ENCODE results near the gene SETBP1. TPM values are rescaled to one million over a fixed set of nuclear protein-coding genes. Genes with fewer than 3 reads are reported as not detected.

Gene SETBP1
- total RNA-seq, 1 experiment from 2014 or later: 0.05 TPM

DNA sequence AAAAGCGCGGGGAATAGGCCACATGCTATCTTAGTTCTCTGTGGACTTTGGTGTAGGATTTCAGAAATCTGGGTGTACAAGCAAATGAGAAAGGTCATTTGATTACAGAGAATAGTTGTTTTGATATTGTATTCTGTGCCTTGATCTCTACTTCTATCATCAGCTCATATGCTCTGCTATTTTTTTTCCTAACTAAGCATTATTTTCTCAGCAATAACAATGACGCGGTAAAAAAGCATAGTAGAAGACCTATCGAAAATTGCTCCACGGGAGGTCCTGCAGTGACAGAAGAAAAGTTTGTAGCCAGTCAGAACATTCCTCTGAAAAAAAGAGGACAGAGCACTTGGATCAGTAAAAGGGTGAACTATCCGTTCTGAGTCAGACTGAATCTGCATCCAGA is 2.8 kb upstream of the SETBP1 start:
- H3K4me3 ChIP-seq (replicated peaks in 1 of 2; ENCODE audit: low read depth in 1 of 2, low read length in 2 of 2): no peak overlapping the region
- no peaks in the 10 kb centered on the region for H4K20me1 ChIP-seq (ENCODE audit: insufficient read depth)
- no TSS peak for BruUV-seq (replicated peaks)
- H3K36me3 ChIP-seq (ENCODE audit: control insufficient read depth in 1 of 2, insufficient read depth in 2 of 2, low read length in 2 of 2): no peaks in the 10 kb centered on the region
- ChIA-PET CTCF (no interaction called here), POLR2A (no interaction called here), RAD21 (ENCODE audit: low non-redundant PET in 1 of 2, low total read pairs in 2 of 2, uncharacterized antibody in 2 of 2, unreplicated experiment in 2 of 2) (no interaction called here)
- no peak for DNase-seq (ENCODE audit: low read depth, low spot score)
- H3K27ac ChIP-seq (ENCODE audit: low read depth, low read length): no peak overlapping the region
- H3K79me2 ChIP-seq (ENCODE audit: insufficient read depth, low read length): no peaks in the 10 kb centered on the region
- H3K27me3 ChIP-seq (ENCODE audit: insufficient read depth, low read length): no peaks in the 10 kb centered on the region
- H3K9me2 ChIP-seq (ENCODE audit: insufficient read depth): no peaks in the 10 kb centered on the region
- no peaks in the 10 kb centered on the region for H3K4me1 ChIP-seq (ENCODE audit: control insufficient read depth in 1 of 2, insufficient read depth in 2 of 2, low read length in 2 of 2)
- ATAC-seq: no peak
- H3K4me2 ChIP-seq (ENCODE audit: low read length): no peak overlapping the region
- H2AFZ ChIP-seq (ENCODE audit: low read depth, low read length, poor library complexity, severe bottlenecking): no peak overlapping the region
- TF ChIP-seq YY1 (IDR thresholded peaks at IDR 0.05; ENCODE audit: extremely low read depth, insufficient replicate concordance, low read depth, low read length) (no peak), SRF (IDR thresholded peaks at IDR 0.05; ENCODE audit: low read depth) (no peak)
- intact Hi-C loops (cut with micrococcal nuclease): no loop called here
- H3K9me3 ChIP-seq (ENCODE audit: control insufficient read depth in 1 of 2, insufficient read depth in 1 of 2, low read depth in 1 of 2, low read length in 2 of 2): peaks cover 10 to 23% of the 10 kb centered on the region in 2 experiments; a peak in 2 of 4 replicates
- H3K9ac ChIP-seq (ENCODE audit: low read length): no peak overlapping the region

DNA sequence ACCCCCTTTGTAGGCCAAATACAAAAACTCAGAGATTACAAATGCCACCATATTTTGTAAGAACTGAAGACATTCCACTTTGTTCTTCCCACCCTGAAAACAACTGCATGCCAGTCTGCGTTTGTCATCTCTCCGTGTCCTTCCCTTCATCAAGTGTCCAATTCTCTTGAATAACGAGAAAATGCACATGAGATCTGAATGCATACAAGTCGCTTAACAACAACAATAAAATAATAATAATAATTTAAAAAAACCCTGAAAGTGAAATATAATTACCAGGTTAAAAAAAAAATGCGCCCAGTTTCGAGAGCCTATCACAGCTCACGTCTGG is 2.0 kb upstream of the SETBP1 start:
- no peak for ATAC-seq
- no peak overlapping the region for H3K27ac ChIP-seq (ENCODE audit: low read depth, low read length)
- no peak for DNase-seq (ENCODE audit: low read depth, low spot score)
- TF ChIP-seq FOSL1 (IDR thresholded peaks at IDR 0.05; ENCODE audit: low read depth): no peak
- TF ChIP-seq CEBPB (IDR thresholded peaks at IDR 0.05; ENCODE audit: low read depth): no peak
- TF ChIP-seq SIN3A (IDR thresholded peaks at IDR 0.05; ENCODE audit: low read depth): no peak
- TF ChIP-seq, protein P1, sequence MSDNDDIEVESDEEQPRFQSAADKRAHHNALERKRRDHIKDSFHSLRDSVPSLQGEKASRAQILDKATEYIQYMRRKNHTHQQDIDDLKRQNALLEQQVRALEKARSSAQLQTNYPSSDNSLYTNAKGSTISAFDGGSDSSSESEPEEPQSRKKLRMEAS (IDR thresholded peaks at IDR 0.05): no peak
- CTCF ChIA-PET: no interaction called here
- RAD21 ChIA-PET (ENCODE audit: low non-redundant PET in 1 of 2, low total read pairs in 2 of 2, uncharacterized antibody in 2 of 2, unreplicated experiment in 2 of 2): no interaction called here
- H3K79me2 ChIP-seq (ENCODE audit: insufficient read depth, low read length): no peaks in the 10 kb centered on the region
- H2AFZ ChIP-seq (ENCODE audit: low read depth, low read length, poor library complexity, severe bottlenecking): no peak overlapping the region
- no peak overlapping the region for H3K9ac ChIP-seq (ENCODE audit: low read length)
- BruUV-seq (replicated peaks): no TSS peak
- no peaks in the 10 kb centered on the region for H4K20me1 ChIP-seq (ENCODE audit: insufficient read depth)
- H3K36me3 ChIP-seq (ENCODE audit: control insufficient read depth in 1 of 2, insufficient read depth in 2 of 2, low read length in 2 of 2): no peaks in the 10 kb centered on the region
- no peaks in the 10 kb centered on the region for H3K4me1 ChIP-seq (ENCODE audit: control insufficient read depth in 1 of 2, insufficient read depth in 2 of 2, low read length in 2 of 2)
- no peak overlapping the region for H3K4me3 ChIP-seq (replicated peaks in 1 of 2; ENCODE audit: low read depth in 1 of 2, low read length in 2 of 2)
- no peaks in the 10 kb centered on the region for H3K9me2 ChIP-seq (ENCODE audit: insufficient read depth)
- intact Hi-C loops (cut with micrococcal nuclease): no loop called here
- no peaks in the 10 kb centered on the region for H3K27me3 ChIP-seq (ENCODE audit: insufficient read depth, low read length)
- H3K4me2 ChIP-seq (ENCODE audit: low read length): no peak overlapping the region
- POLR2A ChIA-PET: no interaction called here
- H3K9me3 ChIP-seq (ENCODE audit: control insufficient read depth in 1 of 2, insufficient read depth in 1 of 2, low read depth in 1 of 2, low read length in 2 of 2): peaks cover 10 to 23% of the 10 kb centered on the region in 2 experiments; a peak in 2 of 4 replicates
